NCI-H2107 treated with DMSO at 0.1 percent for 48 hours (cell line): ENCODE data around the gene GREB1.

Experiments
- DNase-seq: peaks from one replicate; lab custom pipeline; 2025; ENCODE audit not compliant: unreplicated experiment; lab: John Stamatoyannopoulos, UW

Gene GREB1

GRCh38 chr2:11559066-11559785 is 25.4 kb downstream of the GREB1 start:
- DNase-seq, result no peak

GRCh38 chr2:11559786-11560155 is 25.9 kb downstream of the GREB1 start:
- no peak for DNase-seq

- no peak for DNase-seq
These were observed 27.0 kb downstream of the GREB1 start for GRCh38 chr2:11560806-11561205.

- no peak for DNase-seq
These were observed 28.2 kb downstream of the GREB1 start for GRCh38 chr2:11562011-11562410.

- no peak for DNase-seq
These were observed 28.6 kb downstream of the GREB1 start for GRCh38 chr2:11562476-11562875.

GRCh38 chr2:11563784-11564666 is 30.2 kb downstream of the GREB1 start:
- DNase-seq, result no peak

GRCh38 chr2:11564816-11565567 is 31.1 kb downstream of the GREB1 start:
- no peak for DNase-seq

- DNase-seq, result no peak
These were observed 32.5 kb downstream of the GREB1 start for GRCh38 chr2:11566383-11566782.

- DNase-seq, result no peak
These were observed 33.8 kb downstream of the GREB1 start for GRCh38 chr2:11567631-11568031.

- no peak for DNase-seq
These were observed 34.6 kb downstream of the GREB1 start for GRCh38 chr2:11568436-11568835.

GRCh38 chr2:11569636-11570035 is 35.8 kb downstream of the GREB1 start:
- DNase-seq, result no peak

- DNase-seq, result no peak
These were observed 37.3 kb downstream of the GREB1 start for GRCh38 chr2:11571170-11571569.

GRCh38 chr2:11572996-11573395 is 39.2 kb downstream of the GREB1 start:
- no peak for DNase-seq

GRCh38 chr2:11573418-11574175 is 39.8 kb downstream of the GREB1 start:
- no peak for DNase-seq

- DNase-seq, result no peak
These were observed 40.6 kb downstream of the GREB1 start for GRCh38 chr2:11574176-11575046.

GRCh38 chr2:11576398-11576797 is 42.6 kb downstream of the GREB1 start:
- no peak for DNase-seq

GRCh38 chr2:11577101-11577883 is 43.4 kb downstream of the GREB1 start:
- DNase-seq, result no peak

GRCh38 chr2:11578081-11578948 is 44.5 kb downstream of the GREB1 start:
- no peak for DNase-seq
